Measurements from ENCODE around the gene TEKT5. TPM values are rescaled to one million over a fixed set of nuclear protein-coding genes. Genes with fewer than 3 reads are reported as not detected.
"Not testable (repeated sequence)": the region's sequence is repeated elsewhere in the genome, so short reads cannot be mapped to it uniquely, and the experiment has no call there.

TEKT5 gene
- total RNA-seq, 1 donor, result under 0.01 TPM

GRCh38 chr16:10652730-10653590 is 41.8 kb downstream of the TEKT5 start:
- no peak for DNase-seq (ENCODE audit: low read depth)
- TF ChIP-seq, protein P1, sequence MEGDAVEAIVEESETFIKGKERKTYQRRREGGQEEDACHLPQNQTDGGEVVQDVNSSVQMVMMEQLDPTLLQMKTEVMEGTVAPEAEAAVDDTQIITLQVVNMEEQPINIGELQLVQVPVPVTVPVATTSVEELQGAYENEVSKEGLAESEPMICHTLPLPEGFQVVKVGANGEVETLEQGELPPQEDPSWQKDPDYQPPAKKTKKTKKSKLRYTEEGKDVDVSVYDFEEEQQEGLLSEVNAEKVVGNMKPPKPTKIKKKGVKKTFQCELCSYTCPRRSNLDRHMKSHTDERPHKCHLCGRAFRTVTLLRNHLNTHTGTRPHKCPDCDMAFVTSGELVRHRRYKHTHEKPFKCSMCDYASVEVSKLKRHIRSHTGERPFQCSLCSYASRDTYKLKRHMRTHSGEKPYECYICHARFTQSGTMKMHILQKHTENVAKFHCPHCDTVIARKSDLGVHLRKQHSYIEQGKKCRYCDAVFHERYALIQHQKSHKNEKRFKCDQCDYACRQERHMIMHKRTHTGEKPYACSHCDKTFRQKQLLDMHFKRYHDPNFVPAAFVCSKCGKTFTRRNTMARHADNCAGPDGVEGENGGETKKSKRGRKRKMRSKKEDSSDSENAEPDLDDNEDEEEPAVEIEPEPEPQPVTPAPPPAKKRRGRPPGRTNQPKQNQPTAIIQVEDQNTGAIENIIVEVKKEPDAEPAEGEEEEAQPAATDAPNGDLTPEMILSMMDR (IDR thresholded peaks at IDR 0.05; ENCODE audit: insufficient read depth, low read depth, low read length), result no peak
- H3K4me3 ChIP-seq (ENCODE audit: low read depth, low read length), result no peak overlapping the region

- DNase-seq (ENCODE audit: low read depth); H3K4me3 ChIP-seq (ENCODE audit: low read depth, low read length): not testable (repeated sequence)
These were observed 45.6 kb downstream of the TEKT5 start for GRCh38 chr16:10649098-10649497.

DNA sequence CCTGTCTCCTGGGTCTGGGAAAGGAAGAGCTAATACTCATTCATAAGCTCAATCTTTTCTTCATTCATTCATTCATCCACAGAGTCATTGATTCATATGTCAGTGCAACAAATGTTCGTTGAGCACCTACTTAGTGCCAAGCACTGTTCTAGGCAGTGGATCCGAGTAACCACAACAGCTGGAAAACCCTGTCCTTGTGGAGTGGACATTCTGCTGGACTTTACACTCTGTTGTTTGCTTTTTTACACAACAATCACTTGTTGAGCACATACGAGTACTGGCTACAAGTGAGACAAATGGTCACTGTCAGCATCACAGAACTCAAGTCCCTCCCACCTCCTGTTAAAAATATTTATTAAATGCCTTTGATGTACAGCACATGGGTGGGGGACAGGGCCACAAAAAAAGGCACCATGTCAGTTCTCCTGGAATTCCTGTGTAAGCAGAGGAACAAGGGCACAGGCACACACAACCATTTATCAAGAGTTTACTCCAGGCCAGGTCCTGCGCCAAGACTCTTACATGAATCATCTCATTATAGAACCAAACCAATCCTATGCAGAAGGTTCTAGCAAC is 46.9 kb downstream of the TEKT5 start:
- DNase-seq (ENCODE audit: low read depth), result no peak
- TF ChIP-seq, protein P1 (IDR thresholded peaks at IDR 0.05; ENCODE audit: insufficient read depth, low read depth, low read length), result no peak
- H3K4me3 ChIP-seq (ENCODE audit: low read depth, low read length), result no peak overlapping the region

- no peak overlapping the region for H3K4me3 ChIP-seq (ENCODE audit: low read depth, low read length)
- DNase-seq (ENCODE audit: low read depth), result no peak
- TF ChIP-seq, protein P1 (IDR thresholded peaks at IDR 0.05; ENCODE audit: insufficient read depth, low read depth, low read length), result no peak
These were observed 47.4 kb downstream of the TEKT5 start for GRCh38 chr16:10647264-10647720.

DNA sequence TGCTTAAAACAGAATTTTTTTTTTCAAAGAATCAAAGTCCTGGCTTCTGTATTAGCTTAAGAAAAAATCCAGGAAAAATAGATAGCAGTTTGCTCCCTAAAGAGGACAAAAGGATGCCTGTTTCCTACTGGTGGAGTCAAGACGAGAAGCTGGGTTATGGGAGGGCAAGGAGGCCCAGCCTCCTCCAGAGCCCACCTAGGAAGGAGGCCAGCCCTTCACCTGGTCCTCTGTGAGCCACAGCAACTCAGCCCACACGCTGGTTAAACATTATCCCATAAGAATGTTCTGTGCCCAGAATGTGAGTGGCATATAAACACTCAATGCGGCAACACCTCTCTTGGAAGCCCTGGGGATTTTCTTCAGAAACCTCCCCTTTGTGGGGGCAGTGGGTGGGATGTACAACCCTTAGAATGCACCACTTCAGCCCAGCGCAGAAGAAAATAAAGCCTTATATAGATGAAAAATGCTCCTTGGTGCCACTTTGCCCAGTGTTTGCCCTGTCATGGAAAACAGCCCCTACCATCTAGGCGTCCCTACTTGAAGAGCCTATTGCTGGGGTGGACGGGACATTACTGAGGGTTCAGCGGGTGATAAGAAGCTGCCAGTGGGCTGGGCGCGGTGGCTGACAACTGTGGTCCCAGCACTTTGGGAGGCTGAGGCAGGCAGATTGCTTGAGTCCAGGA is 48.0 kb downstream of the TEKT5 start:
- TF ChIP-seq, protein P1 (IDR thresholded peaks at IDR 0.05; ENCODE audit: insufficient read depth, low read depth, low read length), result no peak
- no peak overlapping the region for H3K4me3 ChIP-seq (ENCODE audit: low read depth, low read length)
- DNase-seq (ENCODE audit: low read depth), result no peak

DNA sequence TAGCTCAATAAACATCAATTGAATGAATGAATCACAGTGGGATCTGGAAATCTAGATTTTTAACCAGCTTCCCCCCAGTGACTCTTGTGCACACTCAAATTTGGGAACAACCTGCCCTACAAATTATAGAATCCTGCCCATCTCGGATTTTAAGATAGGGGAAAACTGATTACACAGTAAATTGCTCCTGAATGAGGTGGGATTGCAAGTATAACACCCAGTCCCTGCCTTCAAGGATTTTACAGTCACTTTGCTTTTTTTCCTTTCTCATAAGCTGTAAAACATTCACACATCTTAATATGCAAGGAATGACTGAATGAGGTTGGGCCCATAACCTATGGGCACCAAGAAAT is 48.5 kb downstream of the TEKT5 start:
- TF ChIP-seq, protein P1 (IDR thresholded peaks at IDR 0.05; ENCODE audit: insufficient read depth, low read depth, low read length), result no peak
- no peak overlapping the region for H3K4me3 ChIP-seq (ENCODE audit: low read depth, low read length)
- no peak for DNase-seq (ENCODE audit: low read depth)

DNA sequence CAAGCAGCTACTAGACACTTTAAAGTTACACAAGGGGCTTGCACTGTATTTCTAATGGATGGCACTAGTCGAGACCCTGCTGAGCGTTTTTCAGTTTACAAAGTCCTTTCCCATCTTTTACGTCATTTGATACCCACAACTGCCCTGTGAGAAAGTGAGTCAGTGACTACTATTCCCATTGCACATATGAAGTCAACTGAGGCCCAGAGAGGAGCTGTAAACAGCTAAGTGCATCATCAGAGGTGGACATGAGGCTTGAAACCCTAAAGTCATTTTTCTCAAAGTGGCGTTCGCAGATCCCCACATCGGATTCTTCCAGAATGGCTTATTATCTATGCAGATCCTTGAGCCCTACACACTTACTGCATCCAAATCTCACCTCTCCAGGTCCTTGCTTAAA is 50.6 kb downstream of the TEKT5 start:
- TF ChIP-seq, protein P1 (IDR thresholded peaks at IDR 0.05; ENCODE audit: insufficient read depth, low read depth, low read length), result no peak
- no peak for DNase-seq (ENCODE audit: low read depth)
- no peak overlapping the region for H3K4me3 ChIP-seq (ENCODE audit: low read depth, low read length)
